K562 (cell line): ENCODE measurements around the gene GRIA1. TPM values are rescaled to one million over a fixed set of nuclear protein-coding genes. Genes with fewer than 3 reads are reported as not detected.

Experiments
- ATAC-seq: fragments of 200-7000 bp; cut with Tn5 transposase; 3 replicates; pipeline ENCODE4 v1.9.1; 2020; ENCODE audit warnings: moderate library complexity
- BruUV-seq: library from RNA; stranded (reverse); fragments of 400-500 nt; replicated peaks from 2 replicates; lab custom pipeline; 2021; lab: Mats Ljungman, UMichigan
- CTCF ChIA-PET: fragments of 300-600 bp; formaldehyde crosslinking; extraction: SDS; loops from one replicate; lab custom pipeline; 2021; ENCODE audit warnings: low intra/inter-chr PET ratio; lab: Yijun Ruan, JAX
- POLR2A ChIA-PET: fragments of 300-600, 350-650 bp; sonication (Branson Sonifier 250); formaldehyde crosslinking; extraction: SDS; loops from one replicate; lab custom pipeline; 2021; ENCODE audit warnings: antibody characterized with exemption, inconsistent platforms; lab: Yijun Ruan, JAX
- DNase-seq, 4 experiments: peaks; one replicate each; pipeline versions ENCODE4 v3.0.0 to v3.0.0-alpha.2; 2011 to 2018; ENCODE audit warnings: low spot score in 3 of 4, mixed read lengths in 3 of 4; ENCODE audit errors: extremely low read depth in 1 of 4
- FAIRE-seq: peaks from 2 replicates; lab custom pipeline; 2011; peaks lifted over from hg19 to GRCh38; lab: Jason Lieb, UNC
- H2AFZ ChIP-seq: 2 replicates; pipeline ENCODE4 v1.6.0; 2011; ENCODE audit warnings: low read depth, low read length, control low read depth, inconsistent platforms
- H3K27ac ChIP-seq: fragments of 200-600 bp; 3 replicates; pipeline ENCODE4 v1.8.0; 2011; ENCODE audit warnings: low read depth, mild to moderate bottlenecking, control low read depth, inconsistent platforms, low read length, moderate library complexity, mixed read lengths; ENCODE audit errors: extremely low read depth
- H3K27me3 ChIP-seq, 2 experiments: fragments of 300-600 bp in 1 of 2; 2 replicates in 1 of 2; 3 replicates in 1 of 2; pipeline versions ENCODE4 v1.6.0 to v1.8.0; 2011; ENCODE audit warnings: inconsistent platforms in 2 of 2, low read length in 2 of 2, mild to moderate bottlenecking in 1 of 2, mixed read lengths in 1 of 2, moderate library complexity in 1 of 2; ENCODE audit not compliant: control insufficient read depth in 2 of 2, insufficient read depth in 2 of 2
- H3K36me3 ChIP-seq: fragments of 300-600 bp; 3 replicates; pipeline ENCODE4 v1.8.0; 2011; ENCODE audit warnings: mild to moderate bottlenecking, low read length, inconsistent platforms; ENCODE audit not compliant: control insufficient read depth, insufficient read depth
- H3K4me1 ChIP-seq, 2 experiments: fragments of 200-600 bp in 1 of 2; replicated peaks in 1 of 2; 2 replicates in 1 of 2; 3 replicates in 1 of 2; pipeline versions ENCODE4 v1.5.1 to v1.8.0; 2011; ENCODE audit warnings: inconsistent platforms in 2 of 2, low read length in 2 of 2, mild to moderate bottlenecking in 1 of 2, mixed read lengths in 1 of 2, moderate library complexity in 1 of 2; ENCODE audit not compliant: control insufficient read depth in 2 of 2, insufficient read depth in 2 of 2
- H3K4me2 ChIP-seq: 2 replicates; pipeline ENCODE4 v1.6.1; 2011; ENCODE audit warnings: low read length, control low read depth, inconsistent platforms, mixed read lengths; ENCODE audit not compliant: insufficient read depth
- H3K4me3 ChIP-seq: fragments of 200-600 bp; sonication (generic), shearing (Covaris generic); 2 replicates; pipeline ENCODE4 v1.5.1; 2016; ENCODE audit warnings: control low read depth, inconsistent platforms
- H3K79me2 ChIP-seq: fragments of 200-600 bp; 3 replicates; pipeline ENCODE4 v1.8.0; 2011; ENCODE audit warnings: low read length, inconsistent platforms; ENCODE audit not compliant: control insufficient read depth, insufficient read depth
- H3K9ac ChIP-seq, 2 experiments: 2 replicates each; pipeline versions ENCODE4 v1.6.0 to v1.6.1; 2011; ENCODE audit warnings: low read depth in 2 of 2, low read length in 2 of 2, control low read depth in 1 of 2, inconsistent platforms in 1 of 2, mild to moderate bottlenecking in 1 of 2, mixed read lengths in 1 of 2; ENCODE audit not compliant: insufficient read depth in 1 of 2
- H3K9me1 ChIP-seq: one replicate; pipeline ENCODE4 v1.6.0; 2011; ENCODE audit warnings: inconsistent platforms, mild to moderate bottlenecking, low read length, moderate library complexity; ENCODE audit not compliant: control insufficient read depth, insufficient read depth
- H3K9me3 ChIP-seq: replicated peaks from 2 replicates; pipeline ENCODE4 v1.5.1; 2011; ENCODE audit warnings: low read depth, low read length, inconsistent platforms; ENCODE audit not compliant: control insufficient read depth, insufficient read depth
- H4K20me1 ChIP-seq: replicated peaks from 2 replicates; pipeline ENCODE4 v1.6.1; 2011; ENCODE audit warnings: low read length, inconsistent platforms, mixed read lengths; ENCODE audit not compliant: control insufficient read depth, insufficient read depth
- BACH1 ChIP-seq: fragments of 200-800 bp; sonication (Bioruptor generic); IDR thresholded peaks from 2 replicates; pipeline ENCODE4 v1.6.1; 2016; ENCODE audit warnings: missing genetic modification characterization, missing compliant biosample characterization
- EP300 ChIP-seq: IDR thresholded peaks from 2 replicates; pipeline ENCODE4 v1.6.1; 2012; ENCODE audit warnings: low read length, improper control_type of control experiment
- ESRRB ChIP-seq: fragments of 250-450 bp; sonication (Bioruptor Pico); IDR thresholded peaks from 2 replicates; pipeline ENCODE4 v1.5.0; 2020; ENCODE audit warnings: mild to moderate bottlenecking, moderate library complexity, borderline replicate concordance
- JUNB ChIP-seq: fragments of 450-650 bp; formaldehyde crosslinking; conservative IDR thresholded peaks from 2 replicates; pipeline ENCODE4 v1.4.0; 2020; ENCODE audit warnings: mild to moderate bottlenecking
- KAT2B ChIP-seq: IDR thresholded peaks from one replicate; pipeline ENCODE4 v1.6.1; 2012; ENCODE audit warnings: low read depth, mild to moderate bottlenecking, control low read depth, inconsistent platforms, low read length, moderate library complexity
- MTA2 ChIP-seq: fragments of 450-650 bp; IDR thresholded peaks from 2 replicates; pipeline ENCODE4 v1.6.1; 2016; ENCODE audit warnings: low read depth
- PCBP1 ChIP-seq: fragments of 200-400 bp; formaldehyde crosslinking; IDR thresholded peaks from 2 replicates; pipeline ENCODE4 v1.6.1; 2018; ENCODE audit warnings: mild to moderate bottlenecking, low read depth, low read length; ENCODE audit not compliant: poor library complexity, severe bottlenecking
- POLR2AphosphoS2 ChIP-seq: IDR thresholded peaks from 2 replicates; pipeline ENCODE4 v1.6.1; 2012; ENCODE audit warnings: low read length, improper control_type of control experiment
- PTTG1 ChIP-seq: fragments of 450-650 bp; IDR thresholded peaks from 2 replicates; pipeline ENCODE4 v1.6.1; 2016; ENCODE audit warnings: low read depth, mild to moderate bottlenecking, missing genetic modification characterization, missing compliant biosample characterization
- RAD51 ChIP-seq: fragments of 450-650 bp; IDR thresholded peaks from 2 replicates; pipeline ENCODE4 v1.7.1; 2016; ENCODE audit warnings: low read depth, mild to moderate bottlenecking, borderline replicate concordance
- SIN3B ChIP-seq: fragments of 450-650 bp; IDR thresholded peaks from 2 replicates; pipeline ENCODE4 v1.6.1; 2017; ENCODE audit warnings: low read depth, mild to moderate bottlenecking, moderate library complexity
- ZNF436 ChIP-seq: fragments of 250-450, 450-650 bp; sonication (Bioruptor Pico); formaldehyde crosslinking; IDR thresholded peaks from 2 replicates; pipeline ENCODE4 v1.7.0; 2020; ENCODE audit warnings: mild to moderate bottlenecking
- ZNF586 ChIP-seq: fragments of 450-650 bp; formaldehyde crosslinking; conservative IDR thresholded peaks from 2 replicates; pipeline ENCODE4 v1.4.0; 2020; ENCODE audit warnings: mild to moderate bottlenecking, moderate library complexity
- ZNF77 ChIP-seq: fragments of 250-450 bp; sonication (Bioruptor Pico); IDR thresholded peaks from 2 replicates; pipeline ENCODE4 v1.5.0; 2020
- WGBS: fragments of 100-300 bp; shearing (Covaris generic); methylation state at CpG from one replicate; pipeline ENCODE4 v1.1.6; 2016; ENCODE audit warnings: low coverage, mixed read lengths; ENCODE audit not compliant: insufficient coverage; ENCODE audit errors: missing lambda C conversion rate; 5-methylcytosine and 5-hydroxymethylcytosine counted together
- in situ Hi-C: fragments of 300-500 bp; cut with MboI; formaldehyde crosslinking; loops from 4 replicates; pipeline ENCODE4 v1.15.0; 2018; ENCODE audit warnings: inconsistent platforms, mixed read lengths
- intact Hi-C: fragments of 100-400 bp; cut with micrococcal nuclease; formaldehyde crosslinking; loops from 2 replicates; pipeline ENCODE4 v1.14.2; 2022
- polyA plus RNA-seq, 8 experiments: library from polyadenylated mRNA; depleted of rRNA in 4 of 8; stranded (reverse) in 5 of 8; unstranded in 3 of 8; fragments of >200 nt; fragmentation: Nextera tagmentation in 2 of 8; fragmentation: Illumina TruSeq in 1 of 8; extraction: Ambion mirVana in 2 of 8; extraction: Trizol in 1 of 8; gene quantifications; 2 replicates each; pipeline versions ENCODE4 v1.2.1 to v1.2.3, GENCODE V29; 2011 to 2014; ENCODE audit warnings: inconsistent platforms in 1 of 8, missing spikeins in 1 of 8
- total RNA-seq, 7 experiments: library from RNA; depleted of rRNA in 6 of 7; stranded (reverse); fragments of >200 nt in 6 of 7; fragmentation: Illumina TruSeq in 2 of 7; extraction: Trizol in 2 of 7; gene quantifications; 2 replicates each; pipeline versions ENCODE4 v1.2.1 to v1.2.3, GENCODE V29; 2011 to 2021; ENCODE audit warnings: low replicate concordance in 1 of 7

Gene GRIA1
- total and polyA plus RNA-seq, 9 of the 15 experiments (the other 6 are each of a cell fraction or from before 2014, with no cell fraction given), result not detected

GRCh38 chr5:153555420-153556114, 65.1 kb downstream of the GRIA1 start:
- Histone ChIP-seq H4K20me1 (no peaks in the 10 kb centered on the region), H2AFZ (no peak overlapping the region), H3K4me2 (no peak overlapping the region; the same call in 1 of the 2 replicates), H3K36me3 (no peaks in the 10 kb centered on the region), H3K4me1 (0 out of 5 replicates have a peak, but pooled peaks cover 0 to 2% of the 10 kb centered on the region in 2 experiments), H3K9ac (no peak overlapping the region), H3K4me3 (no peak overlapping the region), H3K79me2 (no peaks in the 10 kb centered on the region), H3K27ac (no peak overlapping the region), H3K9me3 (no peaks in the 10 kb centered on the region), H3K9me1 (no peaks in the 10 kb centered on the region), H3K27me3 (no peaks in the 10 kb centered on the region)
- CTCF ChIA-PET, result no interaction called here
- ATAC-seq, result no peak
- intact Hi-C loops (no loop called here), in situ Hi-C loops (no loop called here)
- no peak for DNase-seq
- WGBS, result 0% methylated on average over 6 of the region's 6 CpGs
- no peak for FAIRE-seq
- POLR2A ChIA-PET, result no interaction called here
- TF ChIP-seq PCBP1 (no peak), JUNB (CRISPR knock-in tag) (no peak), RAD51 (no peak), POLR2AphosphoS2 (no peak), MTA2 (no peak), SIN3B (no peak), ESRRB (CRISPR knock-in tag) (no peak), EP300 (no peak), KAT2B (no peak), ZNF586 (no peak), ZNF436 (no peak), PTTG1 (tag) (no peak), ZNF77 (CRISPR knock-in tag) (no peak), BACH1 (tag) (no peak)
- BruUV-seq, result no TSS peak
